Esophagus muscularis mucosa (tissue), 3 donors: Measurements from ENCODE around the gene SRXN1.

Experiments
- POLR2A ChIP-seq: fragments of 450-650 bp; IDR thresholded peaks from one replicate; pipeline ENCODE4 v1.6.1; 2017; ENCODE audit warnings: antibody characterized with exemption, moderate library complexity, mild to moderate bottlenecking, low read depth
- POLR2AphosphoS5 ChIP-seq, 2 donors: sonication (generic); formaldehyde crosslinking; IDR thresholded peaks; one replicate each; pipeline ENCODE4 v1.6.1; 2017; ENCODE audit warnings: antibody characterized with exemption in 2 of 2
- TF ChIP-seq, protein P1 (sequence below), 3 experiments: fragments of 200-600 bp in 2 of 3; fragments of 450-650 bp in 1 of 3; sonication (generic) in 2 of 3; IDR thresholded peaks; one replicate each; pipeline ENCODE4 v1.5.1; 2017 to 2019; ENCODE audit warnings: antibody characterized with exemption in 3 of 3, mild to moderate bottlenecking in 2 of 3, moderate library complexity in 1 of 3

DNA sequence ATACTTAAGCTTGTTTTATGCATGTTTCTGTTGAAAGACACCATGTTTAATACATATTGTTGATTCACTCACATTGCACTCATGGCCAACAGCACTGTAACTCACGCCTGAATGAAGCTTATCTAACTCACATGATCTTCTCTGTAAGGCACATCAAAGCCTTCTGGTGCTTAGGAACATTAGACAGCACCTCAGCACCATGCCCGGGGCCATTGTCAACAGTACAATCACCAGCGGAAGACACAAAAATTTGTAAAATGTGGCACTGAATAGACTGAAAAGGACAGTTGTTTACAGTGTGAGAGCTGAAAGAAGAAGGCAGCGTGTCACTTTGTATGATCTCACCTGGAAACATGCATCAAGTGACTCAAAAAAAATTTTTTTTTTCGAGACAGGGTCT is 34.0 kb downstream of the SRXN1 start:
- TF ChIP-seq, protein P1, sequence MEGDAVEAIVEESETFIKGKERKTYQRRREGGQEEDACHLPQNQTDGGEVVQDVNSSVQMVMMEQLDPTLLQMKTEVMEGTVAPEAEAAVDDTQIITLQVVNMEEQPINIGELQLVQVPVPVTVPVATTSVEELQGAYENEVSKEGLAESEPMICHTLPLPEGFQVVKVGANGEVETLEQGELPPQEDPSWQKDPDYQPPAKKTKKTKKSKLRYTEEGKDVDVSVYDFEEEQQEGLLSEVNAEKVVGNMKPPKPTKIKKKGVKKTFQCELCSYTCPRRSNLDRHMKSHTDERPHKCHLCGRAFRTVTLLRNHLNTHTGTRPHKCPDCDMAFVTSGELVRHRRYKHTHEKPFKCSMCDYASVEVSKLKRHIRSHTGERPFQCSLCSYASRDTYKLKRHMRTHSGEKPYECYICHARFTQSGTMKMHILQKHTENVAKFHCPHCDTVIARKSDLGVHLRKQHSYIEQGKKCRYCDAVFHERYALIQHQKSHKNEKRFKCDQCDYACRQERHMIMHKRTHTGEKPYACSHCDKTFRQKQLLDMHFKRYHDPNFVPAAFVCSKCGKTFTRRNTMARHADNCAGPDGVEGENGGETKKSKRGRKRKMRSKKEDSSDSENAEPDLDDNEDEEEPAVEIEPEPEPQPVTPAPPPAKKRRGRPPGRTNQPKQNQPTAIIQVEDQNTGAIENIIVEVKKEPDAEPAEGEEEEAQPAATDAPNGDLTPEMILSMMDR (IDR thresholded peaks at IDR 0.05) = no peak
- TF ChIP-seq POLR2A = no peak
- TF ChIP-seq POLR2AphosphoS5 (IDR thresholded peaks at IDR 0.05) = no peak
